RWPE2 (cell line): Measurements from ENCODE around the gene ATAD3B.
"Not testable (repeated sequence)": the region's sequence is repeated elsewhere in the genome, so short reads cannot be mapped to it uniquely, and the experiment has no call there.

Experiments used
- ATAC-seq: fragments of 200-7000 bp; cut with Tn5 transposase; 3 replicates; pipeline ENCODE4 v1.9.1; 2021; ENCODE audit warnings: low read depth
- DNase-seq: peaks from one replicate; pipeline ENCODE4 v3.0.0-alpha.2; 2020; ENCODE audit warnings: low spot score
- H3K27ac ChIP-seq: fragments of 450-650 bp; 2 replicates; pipeline ENCODE4 v1.5.1; 2017; ENCODE audit warnings: mild to moderate bottlenecking; ENCODE audit not compliant: poor library complexity, severe bottlenecking
- H3K27me3 ChIP-seq: fragments of 250-450 bp; sonication (Bioruptor Pico); 2 replicates; pipeline ENCODE4 v1.5.1; 2021; ENCODE audit warnings: mild to moderate bottlenecking, moderate library complexity; ENCODE audit not compliant: insufficient read depth, poor library complexity, severe bottlenecking
- H3K36me3 ChIP-seq: fragments of 250-450 bp; sonication (Bioruptor Pico); 2 replicates; pipeline ENCODE4 v1.5.1; 2020; ENCODE audit warnings: low read depth, mild to moderate bottlenecking, moderate library complexity
- H3K4me1 ChIP-seq: fragments of 250-450 bp; sonication (Bioruptor Pico); 2 replicates; pipeline ENCODE4 v1.5.1; 2021; ENCODE audit warnings: mild to moderate bottlenecking, moderate library complexity; ENCODE audit not compliant: insufficient read depth, poor library complexity, severe bottlenecking
- H3K4me3 ChIP-seq: fragments of 250-450 bp; sonication (Bioruptor Pico); 2 replicates; pipeline ENCODE4 v1.5.1; 2021; ENCODE audit warnings: mild to moderate bottlenecking, moderate library complexity; ENCODE audit not compliant: severe bottlenecking
- H3K9me3 ChIP-seq: fragments of 250-450 bp; sonication (Bioruptor Pico); 2 replicates; pipeline ENCODE4 v1.5.1; 2021; ENCODE audit warnings: mild to moderate bottlenecking, moderate library complexity; ENCODE audit not compliant: severe bottlenecking
- CTCF ChIP-seq: fragments of 450-650 bp; IDR thresholded peaks from one replicate; pipeline ENCODE4 v1.5.1; 2017; ENCODE audit warnings: mild to moderate bottlenecking, moderate library complexity; ENCODE audit not compliant: poor library complexity, severe bottlenecking

ATAD3B gene

GRCh38 chr1:1452882-1453281 is 18.7 kb upstream of the ATAD3B start:
- no peak for ATAC-seq
- Histone ChIP-seq H3K27me3 (no peaks in the 10 kb centered on the region), H3K4me1 (no peaks in the 10 kb centered on the region), H3K27ac (no peak overlapping the region), H3K9me3 (no peaks in the 10 kb centered on the region), H3K4me3 (no peak overlapping the region), H3K36me3 (no peaks in the 10 kb centered on the region)
- TF ChIP-seq CTCF: no peak
- no peak for DNase-seq

DNA sequence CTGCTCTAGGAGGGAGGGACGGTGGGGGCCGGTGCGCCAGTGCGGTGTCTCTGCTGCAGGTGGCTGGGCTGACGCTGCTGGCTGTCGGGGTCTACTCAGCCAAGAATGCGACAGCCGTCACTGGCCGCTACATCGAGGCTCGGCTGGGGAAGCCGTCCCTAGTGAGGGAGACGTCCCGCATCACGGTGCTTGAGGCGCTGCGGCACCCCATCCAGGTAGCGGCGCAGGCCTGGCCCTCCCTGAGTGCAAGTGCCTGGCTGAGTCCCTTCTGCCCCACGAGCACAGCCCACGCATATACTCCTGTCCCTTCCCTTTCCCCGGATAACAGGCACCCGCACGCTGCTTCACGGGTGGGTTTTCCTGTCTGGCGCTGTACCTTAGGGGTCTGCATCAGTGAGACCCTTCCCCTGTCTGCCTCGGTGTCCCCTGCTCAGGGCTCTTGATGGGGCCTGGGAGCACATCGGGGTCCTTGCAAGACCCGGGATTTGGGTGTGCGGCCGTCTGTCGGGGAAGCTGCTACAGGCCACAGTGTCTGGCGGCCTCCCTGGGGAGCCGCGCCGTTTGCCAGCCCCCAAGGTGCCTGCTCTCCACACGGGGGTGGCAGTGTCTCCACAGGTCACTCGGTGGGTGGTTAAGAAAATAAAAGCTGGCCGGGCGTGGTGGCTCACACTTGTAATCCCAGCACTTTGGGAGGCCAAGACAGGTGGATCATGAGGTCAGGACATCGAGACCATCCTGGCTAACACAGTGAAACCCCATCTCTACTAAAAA is 17.1 kb upstream of the ATAD3B start:
- H3K27ac ChIP-seq, H3K27me3 ChIP-seq, H3K4me1 ChIP-seq, DNase-seq, ATAC-seq, H3K4me3 ChIP-seq, H3K9me3 ChIP-seq, H3K36me3 ChIP-seq: not testable (repeated sequence)

DNA sequence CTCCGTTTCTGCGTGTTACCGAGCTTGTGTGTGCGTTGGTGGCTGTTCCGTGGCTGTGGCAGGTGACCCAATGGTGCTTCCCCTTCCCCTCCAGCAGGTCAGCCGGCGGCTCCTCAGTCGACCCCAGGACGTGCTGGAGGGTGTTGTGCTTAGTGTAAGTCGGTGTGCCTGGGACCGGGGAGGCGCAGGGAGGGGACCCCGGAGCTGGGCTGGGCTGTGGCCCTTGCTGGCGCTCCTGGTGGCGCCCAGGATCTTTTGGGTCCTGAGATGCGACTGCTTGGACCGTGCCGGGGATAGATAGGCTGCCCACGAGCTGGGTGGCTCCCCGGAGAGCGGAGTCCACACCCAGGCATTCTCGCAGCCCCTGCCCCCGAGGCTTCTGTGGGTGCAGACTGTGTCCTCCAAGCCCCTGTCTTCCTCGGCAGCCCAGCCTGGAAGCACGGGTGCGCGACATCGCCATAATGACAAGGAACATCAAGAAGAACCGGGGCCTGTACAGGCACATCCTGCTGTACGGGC is 16.1 kb upstream of the ATAD3B start:
- Histone ChIP-seq H3K27ac (no peak overlapping the region), H3K4me3 (no peak overlapping the region), H3K36me3 (no peaks in the 10 kb centered on the region), H3K4me1 (no peaks in the 10 kb centered on the region), H3K27me3 (no peaks in the 10 kb centered on the region), H3K9me3 (no peaks in the 10 kb centered on the region)
- TF ChIP-seq CTCF: no peak
- DNase-seq (no peak), ATAC-seq (no peak)

GRCh38 chr1:1455934-1456333 is 15.6 kb upstream of the ATAD3B start:
- not testable (repeated sequence) for H3K9me3 ChIP-seq, H3K27me3 ChIP-seq, H3K36me3 ChIP-seq, H3K4me1 ChIP-seq, H3K27ac ChIP-seq, ATAC-seq, DNase-seq, H3K4me3 ChIP-seq

DNA sequence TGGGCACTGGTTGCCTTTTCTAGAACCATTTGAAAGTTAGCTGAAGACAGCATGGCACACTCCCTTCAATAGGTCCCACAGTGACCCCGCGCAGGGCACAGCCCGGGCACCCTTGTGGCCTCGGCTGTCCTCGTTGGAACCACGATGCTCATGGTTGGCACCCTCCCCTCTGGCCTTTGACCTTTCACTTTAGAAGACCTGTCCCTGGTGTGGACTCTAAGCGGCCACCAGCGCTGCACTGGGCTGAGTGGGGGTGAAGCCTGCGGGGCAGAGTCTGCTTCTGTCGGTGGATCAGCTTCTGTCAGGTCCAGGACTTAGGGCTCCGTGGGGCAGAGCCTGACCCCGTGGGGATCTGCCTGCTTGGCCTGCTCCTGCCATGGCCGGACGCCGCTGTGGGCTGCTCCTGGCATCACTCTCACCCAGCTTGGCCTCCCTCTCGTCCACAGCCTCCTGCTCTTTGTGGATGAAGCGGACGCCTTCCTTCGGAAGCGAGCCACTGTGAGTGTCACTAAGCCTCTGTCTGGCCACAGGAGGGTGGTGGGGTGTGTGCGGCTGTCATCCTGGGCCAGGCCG is 14.8 kb upstream of the ATAD3B start:
- not testable (repeated sequence) for H3K27me3 ChIP-seq, H3K4me3 ChIP-seq, DNase-seq, ATAC-seq, H3K4me1 ChIP-seq, H3K9me3 ChIP-seq, H3K27ac ChIP-seq, H3K36me3 ChIP-seq

GRCh38 chr1:1459156-1459555 is 12.4 kb upstream of the ATAD3B start:
- not testable (repeated sequence) for DNase-seq, ATAC-seq, H3K36me3 ChIP-seq

GRCh38 chr1:1459711-1460110 is 11.9 kb upstream of the ATAD3B start:
- not testable (repeated sequence) for H3K4me3 ChIP-seq, H3K9me3 ChIP-seq, H3K4me1 ChIP-seq, DNase-seq, H3K36me3 ChIP-seq, H3K27me3 ChIP-seq, ATAC-seq, H3K27ac ChIP-seq

More at GRCh38 chr1:1459156-1459555, 12.4 kb upstream of the ATAD3B start:
- not testable (repeated sequence) for H3K27ac ChIP-seq, H3K27me3 ChIP-seq, H3K4me3 ChIP-seq, H3K4me1 ChIP-seq, H3K9me3 ChIP-seq
